PC-3 (cell line): ENCODE results near the gene SPSB1. TPM values are rescaled to one million over a fixed set of nuclear protein-coding genes. Genes with fewer than 3 reads are reported as not detected.

Experiments used
- ATAC-seq: fragments of 200-7000 bp; cut with Tn5 transposase; 2 replicates; pipeline ENCODE4 v1.9.1; 2020; ENCODE audit warnings: mild to moderate bottlenecking, moderate library complexity
- BruUV-seq: library from RNA; stranded (reverse); fragments of 400-500 nt; replicated peaks from 2 replicates; lab custom pipeline; 2021; lab: Mats Ljungman, UMichigan
- CTCF ChIA-PET: fragments of 300-600 bp; sonication (Branson Sonifier 250); formaldehyde crosslinking; loops from one replicate; lab custom pipeline; 2022; ENCODE audit warnings: antibody characterized with exemption; lab: Charles Lee
- POLR2A ChIA-PET: fragments of 300-600 bp; sonication (Branson Sonifier 250); formaldehyde crosslinking; loops from one replicate; lab custom pipeline; 2022; ENCODE audit warnings: antibody characterized with exemption; ENCODE audit not compliant: unreplicated experiment; lab: Charles Lee
- DNase-seq: peaks from one replicate; pipeline ENCODE4 v3.0.0-alpha.2; 2015
- H2AFZ ChIP-seq: fragments of 300-600 bp; sonication (generic); 2 replicates; pipeline ENCODE4 v1.6.0; 2016; ENCODE audit warnings: antibody characterized with exemption, low read length
- H3F3A ChIP-seq: fragments of 300-600 bp; sonication (generic); one replicate; pipeline ENCODE4 v1.6.0; 2017; ENCODE audit warnings: antibody characterized with exemption, low read length, control low read depth, mild to moderate bottlenecking; ENCODE audit not compliant: unreplicated experiment
- H3K27ac ChIP-seq: fragments of 300-600 bp; sonication (generic); 2 replicates; pipeline ENCODE4 v1.5.1; 2016; ENCODE audit warnings: mild to moderate bottlenecking, low read length
- H3K27me3 ChIP-seq: fragments of 300-600 bp; sonication (generic); 2 replicates; pipeline ENCODE4 v1.6.1; 2016; ENCODE audit warnings: low read length, mixed read lengths
- H3K36me3 ChIP-seq: fragments of 300-600 bp; sonication (generic); 2 replicates; pipeline ENCODE4 v1.6.1; 2016; ENCODE audit warnings: low read depth, mixed run types, low read length, mixed read lengths
- H3K4me1 ChIP-seq: fragments of 300-600 bp; sonication (generic); 2 replicates; pipeline ENCODE4 v1.5.1; 2016; ENCODE audit warnings: low read length; ENCODE audit not compliant: insufficient read depth
- H3K4me2 ChIP-seq: fragments of 300-600 bp; sonication (generic); 2 replicates; pipeline ENCODE4 v1.6.0; 2016; ENCODE audit warnings: low read length
- H3K4me3 ChIP-seq: fragments of 300-600 bp; sonication (generic); 2 replicates; pipeline ENCODE4 v1.5.1; 2016; ENCODE audit warnings: mild to moderate bottlenecking, low read length, mixed read lengths
- H3K79me2 ChIP-seq: fragments of 300-600 bp; sonication (generic); 2 replicates; pipeline ENCODE4 v1.6.1; 2017; ENCODE audit warnings: low read length, mixed read lengths
- H3K9ac ChIP-seq: fragments of 300-600 bp; sonication (generic); 2 replicates; pipeline ENCODE4 v1.6.0; 2016; ENCODE audit warnings: mild to moderate bottlenecking, low read length
- H3K9me2 ChIP-seq: fragments of 300-600 bp; sonication (generic); replicated peaks from 2 replicates; pipeline ENCODE4 v1.6.1; 2016; ENCODE audit warnings: mixed run types, low read length, mixed read lengths
- H3K9me3 ChIP-seq: fragments of 300-600 bp; sonication (generic); 2 replicates; pipeline ENCODE4 v1.6.1; 2016; ENCODE audit warnings: low read length, mixed read lengths
- H4K20me1 ChIP-seq: fragments of 300-600 bp; sonication (generic); 2 replicates; pipeline ENCODE4 v1.6.1; 2016; ENCODE audit warnings: low read length, mixed read lengths
- EZH2 ChIP-seq: fragments of 300-600 bp; sonication (generic); IDR thresholded peaks from one replicate; pipeline ENCODE4 v1.6.1; 2017; ENCODE audit warnings: antibody characterized with exemption, mild to moderate bottlenecking, low read length; ENCODE audit not compliant: unreplicated experiment
- EZH2phosphoT487 ChIP-seq: fragments of 300-600 bp; sonication (generic); IDR thresholded peaks from 2 replicates; pipeline ENCODE4 v1.6.1; 2018; ENCODE audit warnings: mild to moderate bottlenecking, antibody characterized with exemption, low read length, borderline replicate concordance
- intact Hi-C: fragments of 100-400 bp; cut with micrococcal nuclease; formaldehyde crosslinking; loops from 2 replicates; pipeline ENCODE4 v1.9.0; 2023
- total RNA-seq: library from RNA; depleted of rRNA; stranded (reverse); fragments of >200 nt; gene quantifications from 2 replicates; pipeline ENCODE4 v1.2.3, GENCODE V29; 2014
- TF ChIP-seq, protein P1 (sequence below): fragments of 300-600 bp; sonication (generic); conservative IDR thresholded peaks from 2 replicates; pipeline ENCODE4 v1.5.1; 2017; ENCODE audit warnings: antibody characterized with exemption, low read depth, mild to moderate bottlenecking, low read length

Gene SPSB1
- total RNA-seq, 1 experiment from 2014 or later = 18.1 TPM

DNA sequence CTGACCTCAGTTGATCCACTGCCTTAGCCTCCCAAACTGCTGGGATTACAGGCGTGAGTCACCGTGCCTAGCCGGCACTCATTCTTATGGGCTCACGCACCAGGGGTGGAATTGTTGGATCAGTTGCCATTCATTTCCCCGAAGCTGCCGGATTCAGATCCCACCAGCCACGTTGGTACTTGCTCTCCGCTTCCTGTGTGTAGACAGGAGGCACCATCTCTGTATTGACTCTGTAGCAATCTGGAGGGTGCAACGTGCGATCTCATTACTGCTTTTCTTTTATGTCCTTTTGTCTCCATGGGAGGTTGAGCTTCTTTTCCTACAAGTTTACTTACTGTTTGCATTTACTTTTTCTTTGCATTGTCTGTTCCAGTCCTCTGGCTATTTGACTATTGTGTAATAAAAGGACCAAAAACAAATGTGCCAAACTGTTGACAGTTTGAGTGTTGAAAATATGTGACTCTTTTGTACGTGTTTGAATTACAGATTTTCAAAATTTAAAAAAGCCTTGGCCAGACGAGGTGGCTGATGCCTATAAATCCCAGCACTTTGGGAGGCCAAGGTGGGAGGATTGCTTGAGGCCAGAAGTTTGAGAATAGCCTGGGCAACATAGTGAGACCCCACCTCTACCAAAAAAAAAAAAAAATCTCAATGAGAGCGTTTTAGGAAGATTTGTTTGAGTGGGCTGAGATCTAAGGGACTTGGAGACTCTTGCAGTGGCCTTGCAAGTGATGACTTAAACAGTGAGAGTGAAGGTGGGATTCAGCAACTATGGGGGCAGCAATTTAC, 39.1 kb downstream of the SPSB1 start:
- H3K36me3 ChIP-seq = no peaks in the 10 kb centered on the region
- ChIA-PET POLR2A (interaction anchor here (0.6 kb wide), 1 partner anchor 65 kb away, joined by 3 read pairs; no protein-coding TSS in a partner anchor), CTCF (no interaction called here)
- no peak overlapping the region for H2AFZ ChIP-seq
- H3K9ac ChIP-seq = no peak overlapping the region
- DNase-seq (no peak), ATAC-seq (no peak)
- no peaks in the 10 kb centered on the region for H3F3A ChIP-seq
- no peak overlapping the region for H3K4me2 ChIP-seq
- no peaks in the 10 kb centered on the region for H3K4me1 ChIP-seq
- no TSS peak for BruUV-seq
- no peaks in the 10 kb centered on the region for H3K9me3 ChIP-seq
- no peak for TF ChIP-seq EZH2
- TF ChIP-seq, protein P1, sequence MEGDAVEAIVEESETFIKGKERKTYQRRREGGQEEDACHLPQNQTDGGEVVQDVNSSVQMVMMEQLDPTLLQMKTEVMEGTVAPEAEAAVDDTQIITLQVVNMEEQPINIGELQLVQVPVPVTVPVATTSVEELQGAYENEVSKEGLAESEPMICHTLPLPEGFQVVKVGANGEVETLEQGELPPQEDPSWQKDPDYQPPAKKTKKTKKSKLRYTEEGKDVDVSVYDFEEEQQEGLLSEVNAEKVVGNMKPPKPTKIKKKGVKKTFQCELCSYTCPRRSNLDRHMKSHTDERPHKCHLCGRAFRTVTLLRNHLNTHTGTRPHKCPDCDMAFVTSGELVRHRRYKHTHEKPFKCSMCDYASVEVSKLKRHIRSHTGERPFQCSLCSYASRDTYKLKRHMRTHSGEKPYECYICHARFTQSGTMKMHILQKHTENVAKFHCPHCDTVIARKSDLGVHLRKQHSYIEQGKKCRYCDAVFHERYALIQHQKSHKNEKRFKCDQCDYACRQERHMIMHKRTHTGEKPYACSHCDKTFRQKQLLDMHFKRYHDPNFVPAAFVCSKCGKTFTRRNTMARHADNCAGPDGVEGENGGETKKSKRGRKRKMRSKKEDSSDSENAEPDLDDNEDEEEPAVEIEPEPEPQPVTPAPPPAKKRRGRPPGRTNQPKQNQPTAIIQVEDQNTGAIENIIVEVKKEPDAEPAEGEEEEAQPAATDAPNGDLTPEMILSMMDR = no peak
- TF ChIP-seq EZH2phosphoT487 = no peak
- no peaks in the 10 kb centered on the region; the same call in 1 of the 2 replicates for H4K20me1 ChIP-seq
- H3K9me2 ChIP-seq = no peaks in the 10 kb centered on the region
- peaks cover 76% of the 10 kb centered on the region for H3K79me2 ChIP-seq
- no peak overlapping the region for H3K27ac ChIP-seq
- H3K4me3 ChIP-seq = no peak overlapping the region
- H3K27me3 ChIP-seq = no peaks in the 10 kb centered on the region
- intact Hi-C loops = no loop called here

DNA sequence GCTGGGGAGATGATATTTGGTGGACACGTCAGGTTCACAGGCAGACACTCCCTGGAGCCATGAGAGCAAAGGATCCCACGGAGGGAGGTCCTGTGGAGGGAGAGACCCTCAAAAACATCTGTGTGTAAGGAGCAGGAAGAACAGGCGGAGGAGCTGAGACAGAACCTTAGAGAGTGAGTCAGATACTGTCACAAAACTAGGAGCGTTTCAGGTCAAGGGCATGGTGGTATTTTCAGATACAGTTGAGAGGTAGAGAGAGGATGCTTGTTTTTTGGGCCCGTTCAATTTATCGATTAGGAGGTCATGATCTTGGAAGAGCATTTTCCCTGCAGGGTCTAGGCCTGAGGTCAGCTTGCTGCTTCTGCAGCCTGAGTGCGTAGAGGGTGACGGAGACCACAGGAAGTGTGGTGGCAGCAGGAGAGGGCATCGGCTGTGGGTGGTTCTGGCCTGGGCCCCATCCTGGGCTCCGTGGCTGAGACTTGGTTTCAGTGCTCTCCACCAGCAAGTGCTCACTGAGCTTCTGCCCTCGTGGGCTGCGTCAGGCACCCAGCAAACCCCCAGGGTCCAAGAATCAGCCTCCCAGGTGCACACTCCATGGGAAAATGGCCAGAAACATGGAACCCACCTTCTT, 39.9 kb downstream of the SPSB1 start:
- Histone ChIP-seq H3K27ac (no peak overlapping the region), H3K4me2 (no peak overlapping the region), H4K20me1 (no peaks in the 10 kb centered on the region; the same call in 1 of the 2 replicates), H3K9ac (no peak overlapping the region), H3K27me3 (no peaks in the 10 kb centered on the region), H3K4me3 (no peak overlapping the region), H3K9me3 (no peaks in the 10 kb centered on the region), H3K36me3 (no peaks in the 10 kb centered on the region), H3F3A (no peaks in the 10 kb centered on the region), H3K4me1 (no peaks in the 10 kb centered on the region), H3K9me2 (no peaks in the 10 kb centered on the region), H2AFZ (no peak overlapping the region), H3K79me2 (peaks cover 76% of the 10 kb centered on the region)
- no peak for TF ChIP-seq EZH2
- no peak for TF ChIP-seq EZH2phosphoT487
- TF ChIP-seq, protein P1 = no peak
- CTCF ChIA-PET = no interaction called here
- DNase-seq (no peak), ATAC-seq (no peak)
- no TSS peak for BruUV-seq
- intact Hi-C loops = no loop called here
- POLR2A ChIA-PET = no interaction called here
